Osteocyte (in vitro differentiated cells): ENCODE data around the gene LPGAT1. TPM values are rescaled to one million over a fixed set of nuclear protein-coding genes. Genes with fewer than 3 reads are reported as not detected.

Experiments
- DNase-seq: peaks from one replicate; pipeline ENCODE4 v3.0.0; 2021; ENCODE audit warnings: mixed read lengths; ENCODE audit not compliant: unreplicated experiment; ENCODE audit errors: extremely low spot score
- H3K27ac Mint-ChIP-seq: one replicate; pipeline ENCODE4 v1.8.0; 2021; ENCODE audit warnings: mild to moderate bottlenecking, mixed read lengths; ENCODE audit not compliant: unreplicated experiment
- H3K27me3 Mint-ChIP-seq: one replicate; pipeline ENCODE4 v1.8.0; 2021; ENCODE audit warnings: mixed read lengths; ENCODE audit not compliant: unreplicated experiment
- H3K36me3 Mint-ChIP-seq: one replicate; pipeline ENCODE4 v1.8.0; 2021; ENCODE audit warnings: mixed read lengths; ENCODE audit not compliant: unreplicated experiment
- H3K4me1 Mint-ChIP-seq: one replicate; pipeline ENCODE4 v1.8.0; 2021; ENCODE audit warnings: mixed read lengths; ENCODE audit not compliant: unreplicated experiment
- H3K4me3 Mint-ChIP-seq: one replicate; pipeline ENCODE4 v1.8.0; 2021; ENCODE audit warnings: mild to moderate bottlenecking, moderate library complexity, mixed read lengths; ENCODE audit not compliant: unreplicated experiment
- H3K9me3 Mint-ChIP-seq: one replicate; pipeline ENCODE4 v1.8.0; 2021; ENCODE audit warnings: mixed read lengths; ENCODE audit not compliant: unreplicated experiment
- total RNA-seq: library from RNA; stranded (reverse); gene quantifications from 2 replicates; pipeline ENCODE4 v1.2.1, GENCODE V29; 2021
- TF ChIP-seq, protein P1 (sequence below): fragments of 200-600 bp; sonication (generic); IDR thresholded peaks from 2 replicates; pipeline ENCODE4 v1.5.0; 2021; ENCODE audit warnings: antibody characterized with exemption, mild to moderate bottlenecking, moderate library complexity

Gene LPGAT1
- total RNA-seq, 1 donor from 2014 or later: 51.3 TPM

DNA sequence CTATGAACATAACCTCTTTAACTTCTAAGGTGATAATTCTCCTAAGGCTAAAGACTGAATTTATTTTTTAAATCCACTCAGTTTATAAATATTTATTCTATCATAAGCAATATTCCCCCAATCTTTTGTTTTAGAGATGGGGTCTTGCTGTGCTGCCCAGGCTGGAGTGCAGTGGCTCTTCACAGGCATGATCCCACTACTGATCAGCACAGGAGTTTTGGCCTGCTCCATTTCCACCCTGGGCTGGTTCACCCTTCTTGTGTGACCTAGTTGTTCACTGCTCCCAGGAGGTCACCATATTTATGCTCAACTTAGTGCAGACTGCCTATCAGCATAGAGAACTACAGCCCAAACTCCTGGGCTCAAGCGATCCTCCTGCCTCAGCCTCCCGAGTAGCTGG lies 38.6 kb downstream of the LPGAT1 start:
- Mint-ChIP-seq H3K4me3 (no peak overlapping the region), H3K9me3 (no peaks in the 10 kb centered on the region), H3K36me3 (peaks cover 26% of the 10 kb centered on the region)

DNA sequence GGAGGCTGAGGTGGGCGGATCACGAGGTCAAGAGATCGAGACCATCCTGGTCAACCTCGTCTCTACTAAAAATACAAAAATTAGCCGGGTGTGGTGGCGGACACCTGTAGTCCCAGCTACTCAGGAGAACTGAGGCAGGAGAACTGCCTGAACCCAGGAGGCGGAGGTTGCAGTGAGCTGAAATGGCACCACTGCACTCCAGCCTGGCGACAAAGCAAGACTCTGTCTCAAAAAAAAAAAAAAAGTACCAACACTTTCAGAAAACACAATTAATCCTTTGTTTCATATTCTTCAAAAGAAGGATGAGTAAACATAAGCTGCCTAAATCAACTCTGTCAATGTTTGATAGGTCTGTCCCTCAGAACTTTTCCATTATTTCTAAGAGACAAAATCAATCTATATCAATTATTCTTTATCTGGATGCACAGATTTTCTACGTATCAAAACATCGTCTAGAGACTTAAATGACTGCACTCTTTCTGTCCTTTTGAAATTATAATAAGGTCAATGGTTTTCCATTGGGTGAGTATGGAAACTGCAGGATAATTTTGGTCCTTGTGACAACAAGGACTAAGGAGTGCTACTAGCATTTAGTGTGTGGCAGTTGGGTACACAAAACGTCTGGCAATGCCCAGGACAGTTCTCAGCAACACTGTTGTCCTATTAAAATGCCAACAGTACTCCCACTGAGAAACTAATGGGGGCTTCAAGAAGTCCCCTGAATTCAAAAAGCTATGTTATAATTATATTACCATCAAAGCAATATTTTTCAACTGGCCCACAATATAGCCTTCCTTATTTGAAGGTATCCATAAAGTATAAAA lies 40.7 kb downstream of the LPGAT1 start:
- H3K4me3 Mint-ChIP-seq: no peak overlapping the region
- peaks cover 22% of the 10 kb centered on the region for H3K36me3 Mint-ChIP-seq
- H3K9me3 Mint-ChIP-seq: no peaks in the 10 kb centered on the region
- H3K4me1 Mint-ChIP-seq: peaks cover 6% of the 10 kb centered on the region
- TF ChIP-seq, protein P1, sequence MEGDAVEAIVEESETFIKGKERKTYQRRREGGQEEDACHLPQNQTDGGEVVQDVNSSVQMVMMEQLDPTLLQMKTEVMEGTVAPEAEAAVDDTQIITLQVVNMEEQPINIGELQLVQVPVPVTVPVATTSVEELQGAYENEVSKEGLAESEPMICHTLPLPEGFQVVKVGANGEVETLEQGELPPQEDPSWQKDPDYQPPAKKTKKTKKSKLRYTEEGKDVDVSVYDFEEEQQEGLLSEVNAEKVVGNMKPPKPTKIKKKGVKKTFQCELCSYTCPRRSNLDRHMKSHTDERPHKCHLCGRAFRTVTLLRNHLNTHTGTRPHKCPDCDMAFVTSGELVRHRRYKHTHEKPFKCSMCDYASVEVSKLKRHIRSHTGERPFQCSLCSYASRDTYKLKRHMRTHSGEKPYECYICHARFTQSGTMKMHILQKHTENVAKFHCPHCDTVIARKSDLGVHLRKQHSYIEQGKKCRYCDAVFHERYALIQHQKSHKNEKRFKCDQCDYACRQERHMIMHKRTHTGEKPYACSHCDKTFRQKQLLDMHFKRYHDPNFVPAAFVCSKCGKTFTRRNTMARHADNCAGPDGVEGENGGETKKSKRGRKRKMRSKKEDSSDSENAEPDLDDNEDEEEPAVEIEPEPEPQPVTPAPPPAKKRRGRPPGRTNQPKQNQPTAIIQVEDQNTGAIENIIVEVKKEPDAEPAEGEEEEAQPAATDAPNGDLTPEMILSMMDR: no peak
- DNase-seq: no peak
- H3K27me3 Mint-ChIP-seq: no peaks in the 10 kb centered on the region
- no peak overlapping the region for H3K27ac Mint-ChIP-seq

More for the DNA sequence above, 38.6 kb downstream of the LPGAT1 start:
- no peaks in the 10 kb centered on the region for H3K27me3 Mint-ChIP-seq
- DNase-seq: no peak
- peaks cover 6% of the 10 kb centered on the region for H3K4me1 Mint-ChIP-seq
- no peak overlapping the region for H3K27ac Mint-ChIP-seq
- TF ChIP-seq, protein P1: no peak

DNA sequence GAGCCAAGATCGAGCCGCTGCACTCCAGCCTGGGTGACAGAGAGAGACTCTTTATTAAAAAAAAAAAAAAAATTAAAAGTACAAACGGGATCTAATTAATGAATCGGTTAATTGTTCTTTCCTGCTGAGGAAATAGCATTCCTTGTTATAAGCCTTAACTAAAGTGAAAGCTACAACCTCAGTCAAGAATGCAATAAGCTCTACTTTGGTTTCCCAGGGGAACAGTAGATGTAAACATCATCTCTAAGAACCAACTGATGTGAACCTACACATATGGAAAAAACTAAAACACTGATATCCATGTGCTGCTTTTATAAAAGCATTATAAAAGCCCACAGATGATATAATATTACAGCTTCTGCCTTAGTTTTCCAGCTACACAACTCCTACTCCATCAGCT lies 41.9 kb downstream of the LPGAT1 start:
- Mint-ChIP-seq H3K27ac (peak overlapping the region; percentile 18), H3K4me3 (no peak overlapping the region), H3K4me1 (peaks cover 9% of the 10 kb centered on the region), H3K27me3 (no peaks in the 10 kb centered on the region), H3K9me3 (no peaks in the 10 kb centered on the region), H3K36me3 (peaks cover 26% of the 10 kb centered on the region)
- TF ChIP-seq, protein P1: no peak
- no peak for DNase-seq

DNA sequence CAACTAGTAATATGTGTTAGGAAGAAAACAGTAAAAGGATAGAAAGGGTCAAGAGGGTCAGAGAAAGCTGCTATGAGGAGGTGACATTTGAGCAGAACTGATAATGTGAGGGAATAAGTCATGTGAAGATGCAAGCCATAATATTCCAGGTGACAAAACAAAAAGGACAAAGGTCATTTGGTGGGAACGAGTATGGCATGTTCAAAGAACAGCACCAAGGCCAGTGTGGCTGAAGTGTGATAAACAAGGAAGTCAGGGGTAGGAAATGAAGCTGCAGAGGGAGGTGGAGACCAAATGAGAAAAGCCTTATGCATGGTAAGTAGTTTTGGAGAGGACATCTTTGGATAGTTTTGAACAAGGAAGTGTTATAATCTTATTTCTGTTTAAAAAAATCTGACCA lies 46.7 kb downstream of the LPGAT1 start:
- DNase-seq: no peak
- H3K36me3 Mint-ChIP-seq: peaks cover 11% of the 10 kb centered on the region
- H3K4me3 Mint-ChIP-seq: no peak overlapping the region
- TF ChIP-seq, protein P1: no peak
- no peaks in the 10 kb centered on the region for H3K9me3 Mint-ChIP-seq
- H3K4me1 Mint-ChIP-seq: peaks cover 12% of the 10 kb centered on the region
- H3K27me3 Mint-ChIP-seq: no peaks in the 10 kb centered on the region
- H3K27ac Mint-ChIP-seq: no peak overlapping the region

- peaks cover 14% of the 10 kb centered on the region for H3K36me3 Mint-ChIP-seq
- TF ChIP-seq, protein P1: no peak
- peak overlapping the region; percentile 11 for H3K27ac Mint-ChIP-seq
- peaks cover 10% of the 10 kb centered on the region for H3K4me1 Mint-ChIP-seq
- no peak overlapping the region for H3K4me3 Mint-ChIP-seq
- no peaks in the 10 kb centered on the region for H3K27me3 Mint-ChIP-seq
- H3K9me3 Mint-ChIP-seq: no peaks in the 10 kb centered on the region
- DNase-seq: no peak
These were observed 47.3 kb downstream of the LPGAT1 start for GRCh38 chr1:211783266-211783665.
